ENCODE measurements around the gene ALK.

- no peak for TF ChIP-seq CTCF (conservative IDR thresholded peaks at IDR 0.05 in 1 of 2, IDR thresholded peaks at IDR 0.05 in 1 of 2; ENCODE audit: low read depth in 1 of 2, low read length in 2 of 2)
- no peak for TF ChIP-seq EZH2 (IDR thresholded peaks at IDR 0.05; ENCODE audit: low read length, missing control alignments)
Observed at GRCh38 chr2:29325544-29325943, 595.8 kb downstream of the ALK start.
